Measurements from ENCODE around the gene C5orf58.

The C5orf58 gene

DNA sequence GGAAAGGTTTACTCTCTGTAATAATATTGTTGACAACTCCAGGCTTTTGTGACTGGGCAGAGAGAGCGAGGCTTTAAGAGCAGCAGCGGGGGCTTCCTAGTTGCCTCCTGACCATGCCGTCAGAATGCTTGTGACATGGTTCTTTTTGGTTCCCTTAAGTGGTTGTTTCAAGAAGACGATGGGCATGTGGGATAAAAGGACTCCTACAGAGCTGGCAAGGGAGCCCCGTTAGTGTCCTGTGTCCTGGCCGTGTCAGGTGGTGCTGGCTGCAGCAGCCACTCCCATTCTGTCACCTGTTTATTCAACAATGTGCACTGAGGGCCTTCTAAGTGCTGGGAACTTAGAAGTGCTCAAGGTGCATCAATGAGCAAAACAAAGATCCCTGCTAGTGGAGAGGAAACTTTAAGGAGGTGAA is 45.1 kb downstream of the C5orf58 start:
- H3K27ac ChIP-seq: no peak overlapping the region
- TF ChIP-seq, protein P1, sequence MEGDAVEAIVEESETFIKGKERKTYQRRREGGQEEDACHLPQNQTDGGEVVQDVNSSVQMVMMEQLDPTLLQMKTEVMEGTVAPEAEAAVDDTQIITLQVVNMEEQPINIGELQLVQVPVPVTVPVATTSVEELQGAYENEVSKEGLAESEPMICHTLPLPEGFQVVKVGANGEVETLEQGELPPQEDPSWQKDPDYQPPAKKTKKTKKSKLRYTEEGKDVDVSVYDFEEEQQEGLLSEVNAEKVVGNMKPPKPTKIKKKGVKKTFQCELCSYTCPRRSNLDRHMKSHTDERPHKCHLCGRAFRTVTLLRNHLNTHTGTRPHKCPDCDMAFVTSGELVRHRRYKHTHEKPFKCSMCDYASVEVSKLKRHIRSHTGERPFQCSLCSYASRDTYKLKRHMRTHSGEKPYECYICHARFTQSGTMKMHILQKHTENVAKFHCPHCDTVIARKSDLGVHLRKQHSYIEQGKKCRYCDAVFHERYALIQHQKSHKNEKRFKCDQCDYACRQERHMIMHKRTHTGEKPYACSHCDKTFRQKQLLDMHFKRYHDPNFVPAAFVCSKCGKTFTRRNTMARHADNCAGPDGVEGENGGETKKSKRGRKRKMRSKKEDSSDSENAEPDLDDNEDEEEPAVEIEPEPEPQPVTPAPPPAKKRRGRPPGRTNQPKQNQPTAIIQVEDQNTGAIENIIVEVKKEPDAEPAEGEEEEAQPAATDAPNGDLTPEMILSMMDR (conservative IDR thresholded peaks at IDR 0.05): no peak

DNA sequence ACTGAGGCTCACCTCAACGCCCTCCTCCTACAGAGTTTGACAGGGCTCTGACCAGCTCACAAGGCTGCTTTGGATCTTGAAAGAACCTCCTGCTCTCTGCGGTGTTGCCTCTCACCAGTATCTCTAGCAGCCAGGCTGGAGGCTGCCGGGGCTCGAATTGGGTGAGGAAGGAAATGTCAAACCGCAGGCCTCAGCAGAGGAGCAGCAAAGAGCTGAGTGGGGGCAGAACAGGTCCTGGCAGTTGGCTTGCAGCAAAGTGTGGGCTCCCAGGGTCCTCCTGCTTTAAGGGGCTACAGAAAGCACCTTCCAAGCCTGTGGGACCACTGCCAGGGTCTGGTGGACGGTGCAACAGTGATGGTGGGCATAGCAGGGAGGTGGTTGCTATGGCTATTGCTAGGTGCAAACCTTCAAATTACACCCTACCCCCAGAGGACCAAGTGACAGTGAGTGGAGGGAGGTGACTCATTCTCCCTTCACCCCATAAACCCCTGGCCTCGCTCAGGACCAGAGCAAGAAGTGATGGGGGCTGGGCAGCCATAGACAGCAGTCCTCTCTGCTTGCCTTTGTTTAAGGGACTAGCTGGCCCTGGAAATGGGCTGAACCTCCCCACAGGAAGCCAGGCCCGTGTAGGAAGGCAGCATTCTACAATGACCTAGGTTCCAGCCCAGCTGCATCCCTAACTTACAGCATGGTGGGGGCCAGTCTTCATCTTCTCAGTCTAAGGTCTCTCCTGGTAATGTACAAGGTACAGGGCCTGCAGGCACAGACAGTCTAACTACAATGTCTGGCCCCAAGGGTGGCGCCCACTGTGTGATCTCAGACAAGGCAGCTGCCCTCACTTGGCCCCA is 46.0 kb downstream of the C5orf58 start:
- TF ChIP-seq, protein P1 (conservative IDR thresholded peaks at IDR 0.05): no peak
- no peak overlapping the region for H3K27ac ChIP-seq

DNA sequence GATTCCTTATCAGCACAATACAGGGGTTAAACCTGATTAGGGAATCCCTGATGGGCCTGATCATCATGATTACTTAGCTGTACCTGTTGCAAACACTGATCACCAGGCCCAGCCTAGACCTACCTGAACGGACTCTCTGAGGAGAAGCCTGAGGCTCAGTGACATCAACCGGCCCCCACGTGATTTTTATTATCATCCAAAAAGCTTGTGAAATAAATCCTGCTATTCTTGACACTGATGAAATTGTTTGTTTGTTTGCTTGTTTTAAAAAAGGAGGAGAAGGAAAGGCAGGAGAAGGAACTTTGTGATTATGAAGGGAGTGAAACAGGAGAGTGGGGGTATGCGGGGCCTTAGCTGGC is 46.7 kb downstream of the C5orf58 start:
- TF ChIP-seq, protein P1 (conservative IDR thresholded peaks at IDR 0.05): no peak
- no peak overlapping the region for H3K27ac ChIP-seq

DNA sequence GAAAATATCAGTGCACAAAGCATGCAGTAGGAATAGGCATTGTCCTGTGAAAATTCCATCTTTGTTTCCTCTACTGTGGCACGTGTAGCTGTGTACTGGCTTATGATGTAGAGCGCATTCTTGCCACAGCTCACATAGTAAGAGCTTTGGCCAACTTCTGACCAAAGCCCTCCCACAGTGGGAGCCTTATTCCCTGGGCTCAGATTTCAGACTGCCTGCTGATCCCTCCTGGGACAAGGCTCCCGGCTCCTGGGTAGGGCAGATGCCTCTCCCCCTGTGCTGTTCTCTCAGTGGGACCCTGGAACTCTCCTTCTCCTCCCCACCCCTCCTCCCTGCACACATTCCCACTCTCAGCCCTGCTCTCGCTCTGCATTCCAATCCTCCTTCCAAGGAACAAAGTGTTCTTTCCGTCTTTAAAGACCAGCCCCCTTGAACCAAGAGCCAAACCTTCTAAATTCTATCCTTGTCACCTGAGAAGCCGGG is 47.3 kb downstream of the C5orf58 start:
- H3K27ac ChIP-seq: no peak overlapping the region
- TF ChIP-seq, protein P1 (conservative IDR thresholded peaks at IDR 0.05): no peak

DNA sequence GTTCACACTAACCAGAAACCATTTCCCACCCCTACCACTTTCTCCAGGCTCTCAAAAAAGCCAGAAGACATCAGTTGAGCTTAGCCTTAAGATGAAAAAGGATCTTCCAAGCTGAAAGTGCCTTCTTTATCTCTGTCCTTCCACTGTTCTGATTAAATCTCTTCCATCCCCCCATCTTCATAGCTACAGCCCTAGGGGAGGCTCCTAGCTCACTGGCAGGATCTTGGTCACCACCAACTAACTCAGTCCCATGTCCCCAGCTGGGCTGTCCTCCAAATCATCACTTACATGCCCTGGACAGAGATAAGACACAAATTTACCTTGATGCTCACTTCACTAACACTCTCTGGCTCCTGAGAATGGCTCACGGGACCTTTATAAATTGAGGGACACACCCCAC is 50.5 kb downstream of the C5orf58 start:
- no peak overlapping the region for H3K27ac ChIP-seq
- TF ChIP-seq, protein P1 (conservative IDR thresholded peaks at IDR 0.05): no peak

DNA sequence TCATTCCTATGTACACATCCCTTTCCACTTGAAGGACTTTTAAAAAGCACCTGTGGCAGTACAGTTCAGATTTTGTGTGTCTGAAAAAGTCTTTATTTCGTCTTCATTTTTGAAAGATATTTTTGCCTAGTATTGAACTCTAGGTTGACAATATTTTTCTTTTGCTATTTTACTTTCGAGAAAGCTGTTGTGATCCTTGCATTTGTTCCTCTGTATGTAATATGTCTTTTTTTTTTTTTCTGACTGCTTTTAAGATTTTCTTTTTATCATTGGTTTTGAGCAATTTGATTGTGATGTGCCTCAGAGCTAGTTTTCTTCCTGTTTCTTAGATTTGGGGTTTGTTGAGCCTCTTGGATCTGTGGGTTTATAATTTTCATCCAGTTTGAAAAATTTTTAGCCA is 51.4 kb downstream of the C5orf58 start:
- H3K27ac ChIP-seq: no peak overlapping the region
- TF ChIP-seq, protein P1 (conservative IDR thresholded peaks at IDR 0.05): no peak

DNA sequence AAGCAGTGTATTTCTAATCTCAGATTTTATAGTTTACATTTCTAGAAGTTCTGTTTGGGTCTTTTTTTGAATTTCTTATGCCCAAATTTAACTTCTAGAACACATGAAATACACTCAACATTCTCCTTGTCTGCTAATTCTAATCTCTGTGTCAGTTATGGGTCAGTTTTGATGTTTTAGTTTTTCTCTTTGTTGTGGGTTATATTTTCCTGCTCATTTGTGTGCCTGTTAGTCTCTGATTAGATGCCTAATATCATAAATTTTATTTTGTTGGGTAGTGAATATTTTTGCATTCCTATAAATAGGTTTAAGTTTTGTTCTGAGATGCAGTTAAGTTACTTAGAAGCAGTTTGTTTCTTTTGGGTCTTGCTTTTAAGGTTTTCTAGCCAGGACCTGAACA is 52.4 kb downstream of the C5orf58 start:
- TF ChIP-seq, protein P1 (conservative IDR thresholded peaks at IDR 0.05): no peak
- no peak overlapping the region for H3K27ac ChIP-seq
